Lung (tissue), 12 donors: Measurements from ENCODE around the gene EPAS1. TPM values are rescaled to one million over a fixed set of nuclear protein-coding genes. Genes with fewer than 3 reads are reported as not detected.

Experiments
- ATAC-seq: fragments of 200-7000 bp; cut with Tn5 transposase; one replicate; pipeline ENCODE4 v1.9.1; 2020; ENCODE audit warnings: moderate number of reproducible peaks; ENCODE audit not compliant: insufficient read depth, low FRiP score
- DNase-seq, 3 donors: peaks; one replicate each; pipeline ENCODE4 v3.0.0-alpha.2; 2013 to 2017
- H3K27ac ChIP-seq, 2 donors: one replicate each; pipeline ENCODE4 v1.5.1; 2013; ENCODE audit warnings: mild to moderate bottlenecking in 2 of 2, moderate library complexity in 2 of 2, control low read depth in 1 of 2, inconsistent platforms in 1 of 2, low read depth in 1 of 2, low read length in 1 of 2
- H3K27me3 ChIP-seq, 3 donors: one replicate each; pipeline ENCODE4 v1.5.1; 2013; ENCODE audit warnings: low read length in 2 of 3; ENCODE audit not compliant: control insufficient read depth in 3 of 3, insufficient read depth in 3 of 3
- H3K36me3 ChIP-seq, 4 donors: one replicate each; pipeline ENCODE4 v1.5.1; 2013; ENCODE audit warnings: low read length in 4 of 4, mild to moderate bottlenecking in 1 of 4, moderate library complexity in 1 of 4; ENCODE audit not compliant: control insufficient read depth in 4 of 4, insufficient read depth in 4 of 4
- H3K4me1 ChIP-seq, 5 donors: one replicate each; pipeline ENCODE4 v1.5.1; 2013; ENCODE audit warnings: low read length in 5 of 5, mild to moderate bottlenecking in 2 of 5, moderate library complexity in 1 of 5; ENCODE audit not compliant: control insufficient read depth in 5 of 5, insufficient read depth in 5 of 5
- H3K4me3 ChIP-seq: one replicate; pipeline ENCODE4 v1.5.1; 2013; ENCODE audit warnings: mild to moderate bottlenecking, control low read depth, moderate library complexity
- H3K9ac ChIP-seq, 2 donors: one replicate each; pipeline ENCODE4 v1.5.1; 2013; ENCODE audit warnings: low read length in 2 of 2, control low read depth in 1 of 2; ENCODE audit not compliant: insufficient read depth in 1 of 2
- H3K9me3 ChIP-seq, 4 donors: one replicate each; pipeline ENCODE4 v1.5.1; 2013; ENCODE audit warnings: low read length in 3 of 4, mild to moderate bottlenecking in 1 of 4, moderate library complexity in 1 of 4; ENCODE audit not compliant: control insufficient read depth in 4 of 4, insufficient read depth in 3 of 4
- WGBS, 2 donors: extraction: QIAGEN DNeasy Blood & Tissue Kit; methylation state at CpG; one replicate each; pipeline ENCODE4 v1.1.7; 2013; 5-methylcytosine and 5-hydroxymethylcytosine counted together
- polyA plus RNA-seq, 2 donors: library from polyadenylated mRNA; stranded (reverse); fragments of 200-250 nt; gene quantifications; one replicate each; pipeline ENCODE4 v1.2.1, GENCODE V29; 2013
- total RNA-seq, 2 donors: library from RNA; depleted of rRNA in 1 of 2; stranded (reverse); fragments of >200 nt in 1 of 2; gene quantifications; one replicate each; pipeline ENCODE4 v1.2.1, GENCODE V29; 2014 to 2021
- TF ChIP-seq, protein P1 (sequence below): IDR thresholded peaks from 2 replicates; pipeline ENCODE4 v1.5.1; 2012; ENCODE audit warnings: mild to moderate bottlenecking; ENCODE audit errors: control extremely low read depth, extremely low read depth
- donor health status: control.
- donor health status: control.
- donor health status: Bipolar disorder and iron deficiency.
- donor health status: healthy.
- donor health status: DM: yes; HTN: yes; CAD: no.

Gene EPAS1
- total and polyA plus RNA-seq, 4 donors = 233 to 1,051 (median 381) TPM

DNA sequence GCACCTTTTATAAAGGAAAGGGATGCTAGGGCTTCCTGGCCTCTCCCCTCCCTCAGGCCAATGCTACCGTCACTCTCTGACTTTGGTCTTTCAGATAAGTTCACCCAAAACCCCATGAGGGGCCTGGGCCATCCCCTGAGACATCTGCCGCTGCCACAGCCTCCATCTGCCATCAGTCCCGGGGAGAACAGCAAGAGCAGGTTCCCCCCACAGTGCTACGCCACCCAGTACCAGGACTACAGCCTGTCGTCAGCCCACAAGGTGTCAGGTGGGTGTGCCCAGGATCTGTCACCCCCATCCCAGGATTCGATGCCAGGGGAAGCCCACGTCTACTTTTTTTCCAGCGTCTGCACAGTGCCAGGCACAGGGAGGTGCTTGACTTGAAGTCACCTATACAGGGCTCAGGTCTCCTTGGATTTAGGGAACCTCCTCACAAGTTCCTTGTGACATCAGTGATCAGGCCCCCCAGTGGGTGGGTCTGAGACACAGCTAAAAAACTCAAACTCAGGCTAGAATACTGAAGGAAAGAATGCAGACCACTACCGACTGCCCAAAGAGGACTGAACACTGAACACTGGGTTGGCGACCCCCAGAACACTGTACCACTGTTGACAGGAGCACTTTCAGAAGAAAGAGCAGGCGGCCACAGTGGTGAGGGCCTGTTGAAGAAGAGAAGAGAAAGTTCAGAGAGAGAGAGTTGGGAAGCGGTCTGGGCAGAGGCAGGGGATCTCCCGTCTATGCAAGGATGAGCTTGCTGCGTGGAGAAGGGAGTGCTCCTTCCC, 85.3 kb downstream of the EPAS1 start:
- H3K9me3 ChIP-seq = no peaks in the 10 kb centered on the region
- 88% methylated on average over 13 to 14 of the region's 14 CpGs for WGBS, 2 donors
- ATAC-seq (no peak), DNase-seq (no peak)
- H3K27me3 ChIP-seq = no peaks in the 10 kb centered on the region
- no peak overlapping the region for H3K27ac ChIP-seq
- no peak overlapping the region for H3K4me3 ChIP-seq
- peaks cover 0 to 32% (median 6%) of the 10 kb centered on the region in 5 donors for H3K4me1 ChIP-seq
- H3K9ac ChIP-seq = no peak overlapping the region
- TF ChIP-seq, protein P1, sequence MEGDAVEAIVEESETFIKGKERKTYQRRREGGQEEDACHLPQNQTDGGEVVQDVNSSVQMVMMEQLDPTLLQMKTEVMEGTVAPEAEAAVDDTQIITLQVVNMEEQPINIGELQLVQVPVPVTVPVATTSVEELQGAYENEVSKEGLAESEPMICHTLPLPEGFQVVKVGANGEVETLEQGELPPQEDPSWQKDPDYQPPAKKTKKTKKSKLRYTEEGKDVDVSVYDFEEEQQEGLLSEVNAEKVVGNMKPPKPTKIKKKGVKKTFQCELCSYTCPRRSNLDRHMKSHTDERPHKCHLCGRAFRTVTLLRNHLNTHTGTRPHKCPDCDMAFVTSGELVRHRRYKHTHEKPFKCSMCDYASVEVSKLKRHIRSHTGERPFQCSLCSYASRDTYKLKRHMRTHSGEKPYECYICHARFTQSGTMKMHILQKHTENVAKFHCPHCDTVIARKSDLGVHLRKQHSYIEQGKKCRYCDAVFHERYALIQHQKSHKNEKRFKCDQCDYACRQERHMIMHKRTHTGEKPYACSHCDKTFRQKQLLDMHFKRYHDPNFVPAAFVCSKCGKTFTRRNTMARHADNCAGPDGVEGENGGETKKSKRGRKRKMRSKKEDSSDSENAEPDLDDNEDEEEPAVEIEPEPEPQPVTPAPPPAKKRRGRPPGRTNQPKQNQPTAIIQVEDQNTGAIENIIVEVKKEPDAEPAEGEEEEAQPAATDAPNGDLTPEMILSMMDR = no peak
- peaks cover 18 to 70% (median 39%) of the 10 kb centered on the region in 4 donors for H3K36me3 ChIP-seq

DNA sequence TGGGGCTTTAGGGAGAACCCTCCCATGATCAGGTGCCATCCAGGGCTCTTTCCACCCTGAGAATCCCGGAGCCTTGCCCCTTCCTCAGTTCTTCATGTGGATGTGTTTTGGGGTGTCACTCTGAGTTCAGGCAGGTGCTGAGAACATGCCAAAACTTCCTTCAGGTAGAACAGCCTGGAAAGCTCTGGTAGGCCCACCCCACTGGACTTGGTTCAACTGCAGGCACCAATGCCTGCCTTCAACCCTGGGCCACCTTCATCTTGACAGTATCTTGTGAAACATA, 85.8 kb downstream of the EPAS1 start:
- 90 to 91% methylated on average over 1 of the region's 1 CpG for WGBS, 2 donors
- H3K9ac ChIP-seq = no peak overlapping the region
- no peaks in the 10 kb centered on the region for H3K9me3 ChIP-seq
- no peak overlapping the region for H3K27ac ChIP-seq
- no peak for ATAC-seq
- no peak overlapping the region for H3K4me3 ChIP-seq
- no peak for DNase-seq
- TF ChIP-seq, protein P1 = no peak
- H3K27me3 ChIP-seq = no peaks in the 10 kb centered on the region
- peaks cover 0 to 27% (median 10%) of the 10 kb centered on the region in 5 donors for H3K4me1 ChIP-seq
- H3K36me3 ChIP-seq = peaks cover 17 to 69% (median 36%) of the 10 kb centered on the region in 4 donors

DNA sequence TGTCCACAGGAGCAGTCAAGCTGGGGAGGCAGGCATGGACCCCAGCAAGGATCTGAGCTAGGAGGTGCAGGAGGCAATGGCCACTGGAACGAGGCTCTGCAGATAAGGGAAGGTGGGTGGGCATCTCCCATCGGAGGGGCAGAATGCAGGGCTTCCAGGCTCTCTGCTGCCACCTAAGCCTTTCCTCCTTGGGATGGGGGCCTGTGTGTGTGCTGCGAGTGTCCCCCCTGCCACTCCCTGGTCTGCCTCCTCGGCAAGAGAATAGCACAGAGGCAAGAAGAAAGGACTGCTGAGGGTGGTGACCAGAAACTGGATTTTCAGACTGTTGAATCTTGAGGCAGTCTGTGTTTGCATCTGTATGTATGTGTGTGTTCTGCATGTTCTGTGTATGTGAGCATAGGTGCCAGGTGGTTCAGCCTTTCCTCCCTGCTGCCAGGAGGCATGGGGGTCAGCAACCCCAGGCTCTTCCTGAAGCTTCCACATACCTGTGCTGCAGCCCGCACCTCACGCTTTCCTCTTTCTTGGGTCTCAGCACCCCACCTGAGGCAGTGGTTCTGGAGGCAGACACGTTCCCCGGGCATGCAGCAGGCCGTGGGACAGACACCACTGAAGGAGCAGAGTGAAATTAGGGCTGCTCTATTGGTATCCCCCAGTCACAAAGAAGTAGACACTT, 86.7 kb downstream of the EPAS1 start:
- Histone ChIP-seq H3K9me3 (no peaks in the 10 kb centered on the region), H3K4me3 (no peak overlapping the region), H3K4me1 (peaks cover 0 to 19% (median 9%) of the 10 kb centered on the region in 5 donors), H3K9ac (no peak overlapping the region), H3K27me3 (no peaks in the 10 kb centered on the region), H3K36me3 (peaks cover 11 to 66% (median 33%) of the 10 kb centered on the region in 4 donors), H3K27ac (no peak overlapping the region)
- TF ChIP-seq, protein P1 = no peak
- ATAC-seq = no peak
- no peak for DNase-seq
- 86 to 92% methylated on average over 9 of the region's 9 CpGs for WGBS, 2 donors
